ENCODE data around the gene TMEM176A.
"Not testable (repeated sequence)": the region's sequence is repeated elsewhere in the genome, so short reads cannot be mapped to it uniquely, and the experiment has no call there.

TMEM176A gene

DNA sequence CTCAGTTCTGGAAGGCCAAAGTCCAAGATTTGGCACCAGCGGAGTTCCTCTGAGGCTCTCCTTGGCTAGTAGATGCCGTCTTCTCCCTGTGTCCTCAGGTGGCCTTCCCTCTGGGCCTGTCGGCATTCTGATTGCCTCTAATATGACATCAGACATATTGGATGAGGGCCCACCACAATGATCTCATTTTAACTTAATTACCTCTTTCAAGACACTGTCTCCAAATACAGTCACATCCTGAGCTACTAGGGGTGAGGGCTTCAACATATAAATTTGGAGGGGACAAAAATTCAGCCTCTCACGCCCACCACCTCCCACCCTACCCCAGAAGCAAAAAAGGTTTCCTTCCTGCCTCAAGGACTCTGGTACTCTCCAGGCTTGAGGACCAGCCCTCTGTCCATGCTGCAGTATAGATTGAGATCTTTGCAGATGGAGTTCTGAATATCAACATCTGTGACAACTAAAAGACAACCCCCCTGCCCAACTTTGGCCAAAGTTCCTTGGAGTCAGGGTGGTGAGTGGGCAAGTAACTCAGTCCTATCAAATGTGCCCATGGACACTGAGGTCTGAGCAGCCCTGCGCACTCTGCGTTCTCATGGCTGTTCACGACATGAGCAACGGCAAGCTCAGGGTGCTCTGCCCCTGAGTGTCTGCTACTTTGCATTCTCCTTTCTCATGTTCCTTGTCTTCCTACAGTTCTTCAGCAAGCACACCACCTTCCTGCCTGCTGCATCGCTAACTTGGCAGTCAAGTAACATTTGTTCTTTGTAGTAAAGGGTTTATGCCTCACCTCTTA, 11.9 kb upstream of the TMEM176A start:
- DNase-seq: no peak

DNA sequence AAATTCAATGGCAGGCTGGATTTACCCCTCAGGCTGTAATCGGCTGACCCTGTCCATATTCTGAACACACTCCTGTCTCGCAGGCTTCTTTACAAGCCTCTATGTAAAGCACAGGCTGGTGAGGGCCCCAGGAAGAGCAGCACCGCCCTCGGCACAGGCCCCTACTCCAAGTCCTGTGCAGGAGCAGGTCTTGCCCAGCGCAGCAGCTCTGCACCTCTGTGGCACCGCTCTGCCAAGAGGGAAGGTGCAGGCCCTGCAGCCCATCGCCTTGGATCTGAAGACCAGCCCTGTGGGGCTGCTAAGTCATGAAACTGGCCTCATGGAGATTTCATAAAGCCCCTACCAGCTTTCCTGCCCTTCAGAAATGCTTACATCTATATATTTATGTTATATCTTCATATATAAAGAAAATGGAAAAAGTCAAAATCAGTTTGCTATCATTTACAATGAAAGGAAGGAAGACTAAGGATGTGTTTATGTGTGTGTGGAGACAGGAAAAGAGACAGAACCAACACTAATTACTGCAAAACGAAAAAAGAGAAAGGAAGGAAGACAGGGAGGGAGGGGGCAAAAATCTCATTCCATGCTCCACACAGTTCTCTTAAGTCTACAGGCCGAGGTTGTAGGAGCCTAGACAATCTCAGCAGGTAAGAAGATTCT, 10.0 kb upstream of the TMEM176A start:
- no peak for DNase-seq

DNA sequence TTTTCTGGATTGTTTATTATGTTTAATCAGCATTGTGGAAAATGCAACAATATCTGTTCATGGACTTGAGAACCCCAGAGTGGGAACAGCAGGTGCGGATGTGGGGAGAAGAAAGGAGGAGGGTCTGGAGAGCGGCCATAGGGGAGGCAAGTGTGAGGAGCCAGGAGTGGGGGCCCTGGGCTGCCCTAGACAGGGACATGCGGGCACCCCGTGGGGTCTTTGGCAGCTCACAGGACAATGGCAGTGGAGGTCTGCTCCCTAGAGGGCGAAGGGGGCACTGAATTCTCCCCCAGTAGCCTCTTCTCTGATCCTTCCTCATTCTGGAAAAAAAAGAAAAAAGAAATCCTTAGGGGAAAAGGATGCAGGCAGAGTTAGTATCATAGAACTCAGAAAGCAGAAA, 9.3 kb upstream of the TMEM176A start:
- no peak for DNase-seq

DNA sequence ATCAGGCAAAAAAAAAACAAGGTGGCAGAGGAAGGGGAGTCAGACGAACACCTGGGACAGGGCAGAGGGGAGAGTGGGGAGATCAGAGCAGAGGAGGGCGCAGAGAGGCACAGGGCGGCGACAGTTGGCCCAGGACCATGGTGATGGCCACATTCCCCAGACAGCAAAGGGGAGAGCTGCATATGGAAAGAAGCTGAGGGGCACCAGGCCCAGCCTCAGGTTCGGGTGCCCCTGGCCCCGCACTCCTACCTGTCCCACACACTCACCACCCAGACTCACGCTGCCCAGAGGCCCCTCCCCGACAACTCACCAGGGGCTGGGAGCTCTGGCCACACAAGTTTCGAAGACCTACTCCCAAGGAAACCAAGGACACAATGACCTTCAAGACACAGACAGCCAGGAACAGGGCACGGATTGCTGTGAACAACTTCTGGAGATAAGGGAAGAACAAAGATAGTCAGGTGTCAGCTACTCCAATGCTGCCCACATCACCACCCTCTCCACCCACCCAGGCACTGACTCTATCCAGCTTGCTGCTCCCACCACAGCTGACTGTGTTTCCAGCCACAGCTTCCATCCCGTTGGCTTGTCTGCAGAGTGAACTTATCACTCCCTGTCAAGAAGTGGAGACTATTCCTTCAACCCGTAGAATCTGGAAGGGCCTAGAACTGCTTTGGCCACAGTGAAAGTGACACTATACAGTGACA, 8.7 kb upstream of the TMEM176A start:
- no peak for DNase-seq

DNA sequence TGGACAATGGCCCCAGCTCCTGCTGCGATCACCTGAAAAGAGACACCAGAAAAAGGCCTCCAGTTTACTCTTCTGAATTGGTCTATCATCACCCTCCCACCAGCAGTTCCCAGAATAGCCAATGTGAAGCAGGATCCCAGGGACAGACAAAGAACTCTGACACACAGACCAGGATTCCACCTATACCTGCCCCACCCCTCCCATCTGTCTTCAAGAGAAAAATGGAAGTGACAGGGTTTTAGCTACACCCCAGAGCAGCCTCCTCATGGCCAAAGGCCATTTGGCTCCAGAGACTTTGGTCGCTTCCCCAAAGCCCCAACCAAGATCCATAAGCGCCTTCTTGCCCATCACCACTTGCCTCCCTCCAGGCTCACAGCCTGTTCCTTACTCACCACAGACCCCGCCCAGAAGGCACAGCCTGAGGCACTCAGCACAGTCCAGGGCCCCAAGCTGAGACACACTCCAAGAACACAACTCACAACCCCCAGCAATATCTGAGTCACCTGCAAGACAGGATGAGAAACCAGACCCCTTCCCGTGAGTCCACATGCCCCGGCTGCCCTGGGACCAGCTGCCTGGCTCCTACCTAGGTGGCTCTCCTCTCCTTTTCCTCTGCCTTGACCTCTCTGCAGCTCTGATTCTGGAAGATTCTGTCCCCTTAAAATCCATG, 6.9 kb upstream of the TMEM176A start:
- DNase-seq: no peak

DNA sequence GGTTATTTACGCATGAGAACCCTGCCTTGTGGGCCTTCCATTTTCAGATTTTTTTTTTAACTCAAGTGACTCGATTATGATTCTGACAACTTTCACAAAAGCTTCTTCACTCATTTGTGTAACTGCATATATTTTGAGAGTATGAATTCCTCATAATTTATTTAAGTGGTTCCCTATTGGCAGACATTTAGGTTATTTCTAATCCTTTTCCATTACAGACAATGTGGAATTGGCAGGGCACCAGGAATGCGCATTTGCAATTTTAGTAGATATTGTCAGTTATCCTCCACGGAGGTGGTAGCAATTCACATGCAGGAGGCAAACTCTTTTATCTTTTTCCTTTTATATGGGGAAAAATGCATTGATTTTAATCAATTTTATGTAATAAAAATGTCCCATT, 2.9 kb upstream of the TMEM176A start:
- DNase-seq: no peak

DNA sequence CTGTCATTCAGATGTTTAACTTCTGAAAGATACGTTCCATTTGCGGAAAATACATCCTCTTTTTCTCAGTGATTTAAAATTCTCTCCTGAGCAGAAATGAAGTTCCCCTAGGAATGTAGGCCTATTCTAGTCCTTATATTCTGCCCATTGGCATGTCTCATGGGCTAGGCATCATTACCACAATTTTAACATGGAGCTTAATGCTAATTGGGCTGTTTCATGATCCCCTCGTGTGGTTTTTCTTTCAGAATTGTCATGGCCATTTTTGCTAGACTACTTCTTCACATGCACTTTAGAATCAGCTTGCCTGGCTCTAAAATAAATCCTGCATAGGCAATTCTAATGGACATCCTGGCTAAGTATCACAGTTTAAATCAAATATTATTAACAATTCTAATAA, 1.4 kb upstream of the TMEM176A start:
- DNase-seq: no peak

DNA sequence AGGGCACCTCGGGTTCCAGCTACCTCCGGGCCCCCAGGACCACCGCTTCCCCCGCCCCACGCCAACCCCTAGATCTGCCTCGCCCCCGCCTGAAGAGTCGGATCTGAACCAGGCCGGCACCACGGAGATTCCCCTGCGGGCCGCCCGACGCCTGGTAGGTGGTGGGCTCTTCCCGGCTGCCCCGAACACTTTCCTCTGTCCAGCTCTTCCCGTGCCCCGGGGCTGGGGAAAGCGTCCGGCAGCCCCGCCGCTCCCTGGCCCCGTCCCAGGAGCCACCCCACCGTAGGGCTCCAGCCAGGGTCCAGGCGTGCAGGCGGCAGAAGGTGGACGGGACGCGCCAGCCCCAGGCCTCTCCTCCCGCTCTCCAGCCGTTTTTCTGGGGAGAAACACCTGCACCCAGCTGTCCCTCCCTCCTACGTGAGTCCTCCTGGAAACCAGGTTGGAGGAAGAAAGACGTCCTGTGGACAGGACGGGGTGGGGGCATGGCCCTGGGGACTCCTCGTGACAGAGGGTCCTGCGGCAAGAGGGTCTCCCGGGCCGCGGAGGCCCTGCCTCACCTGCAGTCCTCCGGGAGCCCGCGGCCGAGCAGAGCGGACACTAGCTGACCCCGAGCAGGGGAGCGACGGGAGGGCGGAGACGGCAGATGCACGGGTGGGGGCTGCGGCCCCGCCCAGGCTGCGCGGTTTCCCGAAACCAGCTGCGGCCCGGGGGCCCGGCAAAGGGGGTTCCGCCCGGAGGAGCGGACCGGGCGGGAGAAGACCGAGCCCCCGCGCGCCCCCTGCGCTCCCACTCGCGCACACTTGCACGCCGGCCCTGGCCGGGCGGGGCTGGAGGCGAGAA, 608 bp upstream of the TMEM176A start, which contains the start of gene TMEM176B:
TSS of gene TMEM176B (minus strand) at position 624 of the 840 bp plus-strand sequence. CDS start 3,795 bp downstream, outside the sequence.
- peak in 1 of 2 donors; percentile 6 for DNase-seq

DNA sequence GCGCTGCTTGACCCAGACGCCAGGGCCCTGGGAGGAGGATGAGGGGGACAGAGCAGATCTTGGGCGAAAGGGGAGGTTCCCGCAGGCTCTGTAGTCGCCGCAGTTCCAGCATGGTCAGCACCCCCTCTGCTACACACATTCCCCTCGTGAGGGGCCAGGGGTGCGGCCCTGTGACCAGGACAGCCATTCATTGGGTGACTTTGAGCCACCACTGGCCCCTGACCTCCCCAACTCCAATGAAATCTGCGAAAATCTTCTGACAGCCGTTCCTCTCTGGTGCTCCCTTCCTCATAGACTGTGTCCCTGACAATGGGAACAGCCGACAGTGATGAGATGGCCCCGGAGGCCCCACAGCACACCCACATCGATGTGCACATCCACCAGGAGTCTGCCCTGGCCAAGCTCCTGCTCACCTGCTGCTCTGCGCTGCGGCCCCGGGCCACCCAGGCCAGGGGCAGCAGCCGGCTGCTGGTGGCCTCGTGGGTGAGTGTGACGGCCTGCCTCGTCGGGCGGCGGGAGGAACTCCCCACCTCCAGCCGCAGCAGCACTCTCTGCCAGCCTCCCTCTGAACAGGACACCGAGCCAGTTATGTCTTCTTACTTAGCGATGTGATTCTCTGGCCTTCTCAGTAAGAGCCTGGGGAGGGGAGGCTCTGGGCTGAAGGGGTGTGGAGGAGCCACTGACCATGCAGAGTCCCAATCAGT, 825 bp downstream of the TMEM176A start:
- no peak for DNase-seq

DNA sequence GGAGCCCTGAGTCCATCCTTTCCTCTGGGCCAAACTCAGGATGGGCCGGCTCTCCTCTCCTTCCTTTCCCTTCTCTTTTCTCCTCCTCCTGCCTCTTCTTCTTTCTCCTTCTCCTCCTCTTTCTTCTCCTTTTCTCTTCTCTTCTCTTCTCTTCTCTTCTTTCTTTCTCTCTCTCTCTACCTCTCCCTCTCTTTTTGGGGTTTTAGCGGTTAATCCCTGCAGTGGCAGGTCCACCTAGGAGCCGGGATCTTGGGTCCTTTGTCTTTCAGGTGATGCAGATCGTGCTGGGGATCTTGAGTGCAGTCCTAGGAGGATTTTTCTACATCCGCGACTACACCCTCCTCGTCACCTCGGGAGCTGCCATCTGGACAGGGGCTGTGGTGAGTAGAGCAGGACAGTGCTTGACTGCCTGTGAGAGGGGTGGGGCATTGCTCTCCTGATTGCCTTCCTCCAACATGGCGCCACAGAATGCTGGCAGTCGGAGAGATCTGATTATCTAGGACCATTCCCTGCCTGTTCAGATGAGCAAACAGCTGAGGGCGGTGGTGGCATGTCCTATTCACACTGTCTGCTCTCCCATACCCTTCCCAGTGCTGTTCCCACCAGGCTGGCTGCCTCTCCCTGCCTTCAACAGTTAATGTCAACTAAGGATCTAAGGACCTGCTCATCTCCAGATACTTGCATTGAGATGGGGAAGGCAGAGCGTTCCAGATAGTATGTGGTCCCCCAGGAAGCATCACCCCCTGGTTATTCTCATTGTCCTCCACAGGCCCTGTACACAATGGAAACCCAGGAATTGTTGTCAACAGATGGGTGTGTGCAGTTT, 1.6 kb downstream of the TMEM176A start:
- no peak for DNase-seq

DNA sequence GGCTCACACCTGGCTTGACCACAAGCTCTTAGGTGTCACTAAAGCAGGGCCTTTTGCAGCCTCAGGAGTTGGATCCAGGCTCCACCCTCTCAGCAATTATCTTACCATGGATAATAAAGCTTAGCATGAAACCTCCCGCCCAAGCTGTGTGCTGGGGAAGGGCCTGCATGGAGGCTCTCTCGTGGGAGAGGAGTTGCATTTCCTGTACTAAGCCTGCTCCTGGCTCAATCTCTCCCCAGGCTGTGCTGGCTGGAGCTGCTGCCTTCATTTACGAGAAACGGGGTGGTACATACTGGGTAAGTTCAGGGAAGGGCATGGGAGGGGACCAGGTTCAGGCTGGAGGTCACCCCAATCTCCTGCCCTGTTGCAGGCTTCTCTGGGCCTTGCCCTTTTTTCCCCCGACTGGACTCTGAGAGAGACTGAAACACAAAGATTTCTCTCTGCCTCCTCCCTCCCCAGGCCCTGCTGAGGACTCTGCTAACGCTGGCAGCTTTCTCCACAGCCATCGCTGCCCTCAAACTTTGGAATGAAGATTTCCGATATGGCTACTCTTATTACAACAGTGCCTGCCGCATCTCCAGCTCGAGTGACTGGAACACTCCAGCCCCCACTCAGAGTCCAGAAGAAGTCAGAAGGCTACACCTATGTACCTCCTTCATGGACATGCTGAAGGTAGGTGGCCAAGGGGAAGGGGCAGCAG, 2.7 kb downstream of the TMEM176A start:
- no peak for DNase-seq

DNA sequence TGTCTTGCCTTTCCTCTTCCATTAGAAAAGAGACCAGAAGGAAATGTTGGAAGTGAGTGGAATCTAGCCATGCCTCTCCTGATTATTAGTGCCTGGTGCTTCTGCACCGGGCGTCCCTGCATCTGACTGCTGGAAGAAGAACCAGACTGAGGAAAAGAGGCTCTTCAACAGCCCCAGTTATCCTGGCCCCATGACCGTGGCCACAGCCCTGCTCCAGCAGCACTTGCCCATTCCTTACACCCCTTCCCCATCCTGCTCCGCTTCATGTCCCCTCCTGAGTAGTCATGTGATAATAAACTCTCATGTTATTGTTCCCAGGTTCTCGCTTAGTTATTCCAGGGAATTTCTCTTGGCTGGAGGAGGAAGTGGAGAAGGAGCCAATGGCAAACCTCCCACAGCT, 4.2 kb downstream of the TMEM176A start:
- no peak for DNase-seq

DNA sequence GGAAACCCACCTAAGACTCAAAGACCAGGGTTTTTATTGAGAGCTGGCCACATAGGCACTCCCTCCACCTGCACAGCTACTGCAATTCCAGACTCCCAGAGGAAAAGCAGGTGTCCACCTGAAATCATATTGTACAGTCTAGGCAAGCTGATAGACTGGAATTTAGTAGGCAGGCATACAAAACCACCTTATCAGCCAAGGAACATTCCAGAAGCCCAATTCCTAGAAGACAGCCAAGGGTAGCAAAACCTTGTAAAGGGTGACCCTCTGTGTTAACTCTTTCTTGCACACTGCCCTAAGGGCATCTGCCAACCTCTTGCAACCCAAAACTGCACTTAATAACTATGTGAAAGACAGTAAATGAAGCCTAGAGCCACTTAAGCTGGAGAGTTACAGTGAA, 5.3 kb downstream of the TMEM176A start:
- DNase-seq: no peak

DNA sequence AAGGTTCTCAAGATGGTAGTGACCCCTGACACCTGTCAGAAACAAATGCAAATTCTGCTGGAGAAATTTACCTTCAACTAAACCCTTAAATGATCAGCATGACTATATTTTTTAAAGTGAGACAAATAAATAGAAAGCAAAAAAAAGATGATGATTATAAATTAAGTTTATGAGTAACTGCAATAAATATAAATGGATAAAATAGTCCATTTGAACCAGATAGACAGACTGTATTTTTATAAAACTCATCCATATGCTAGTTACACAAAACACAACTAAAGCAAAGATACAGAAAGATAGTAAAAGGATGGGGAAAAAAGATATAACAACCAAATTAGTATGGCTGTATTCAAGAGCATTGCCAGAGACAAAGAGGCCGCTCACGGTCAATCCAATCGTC, 5.9 kb downstream of the TMEM176A start:
- DNase-seq: no peak

DNA sequence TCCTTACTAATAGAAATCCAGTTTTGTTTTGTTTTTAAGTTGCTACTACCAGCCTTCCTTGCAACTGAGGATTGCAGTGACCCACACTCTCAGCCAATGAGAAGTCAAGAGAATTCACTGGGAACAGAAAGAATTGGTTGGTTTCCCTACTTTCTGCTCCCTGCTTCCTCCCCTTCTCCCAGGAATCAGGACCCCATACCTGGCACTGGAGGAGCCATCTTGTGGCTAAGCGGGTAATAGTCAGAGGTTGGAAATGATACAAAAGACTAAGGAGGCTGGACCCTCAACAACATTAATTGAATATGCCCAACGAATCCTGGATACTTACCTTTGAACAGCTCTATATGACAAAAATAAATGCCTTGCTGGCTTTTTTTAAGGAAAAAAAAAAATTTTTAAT, 6.3 kb downstream of the TMEM176A start:
- no peak for DNase-seq

DNA sequence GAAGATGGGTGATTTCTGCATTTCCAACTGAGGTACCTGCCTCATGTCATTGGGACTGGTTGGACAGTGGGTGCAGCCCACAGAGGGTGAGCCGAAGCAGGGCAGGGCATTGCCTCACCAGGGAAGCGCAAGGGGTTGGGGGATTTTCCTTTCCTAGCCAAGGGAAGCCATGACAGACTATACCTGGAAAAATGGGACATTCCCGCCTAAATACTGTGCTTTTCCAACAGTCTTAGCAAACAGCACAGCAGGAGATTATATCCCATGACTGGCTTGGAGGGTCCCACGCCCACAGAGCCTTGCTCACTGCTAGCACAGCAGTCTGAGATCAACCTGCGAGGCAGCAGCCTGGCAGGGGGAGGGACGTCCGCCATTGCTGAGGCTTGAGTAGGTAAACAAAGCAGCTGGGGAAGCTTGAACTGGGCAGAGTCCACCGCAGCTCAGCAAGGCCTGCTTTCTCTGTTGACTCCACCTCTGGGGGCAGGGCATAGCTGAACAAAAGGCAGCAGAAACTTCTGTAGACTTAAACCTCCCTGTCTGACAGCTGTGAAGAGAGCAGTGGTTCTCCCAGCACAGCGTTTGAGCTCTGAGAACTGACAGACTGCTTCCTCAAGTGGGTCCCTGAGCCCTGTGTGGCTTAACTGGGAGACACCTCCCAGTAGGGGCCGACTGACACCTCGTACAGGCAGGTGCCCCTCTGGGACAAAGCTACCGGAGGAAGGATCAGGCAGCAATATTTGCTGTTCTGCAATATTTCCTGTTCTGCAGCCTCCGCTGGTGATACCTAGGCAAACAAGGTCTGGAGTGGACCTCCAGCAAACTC, 7.3 kb downstream of the TMEM176A start:
- not testable (repeated sequence) for DNase-seq

DNA sequence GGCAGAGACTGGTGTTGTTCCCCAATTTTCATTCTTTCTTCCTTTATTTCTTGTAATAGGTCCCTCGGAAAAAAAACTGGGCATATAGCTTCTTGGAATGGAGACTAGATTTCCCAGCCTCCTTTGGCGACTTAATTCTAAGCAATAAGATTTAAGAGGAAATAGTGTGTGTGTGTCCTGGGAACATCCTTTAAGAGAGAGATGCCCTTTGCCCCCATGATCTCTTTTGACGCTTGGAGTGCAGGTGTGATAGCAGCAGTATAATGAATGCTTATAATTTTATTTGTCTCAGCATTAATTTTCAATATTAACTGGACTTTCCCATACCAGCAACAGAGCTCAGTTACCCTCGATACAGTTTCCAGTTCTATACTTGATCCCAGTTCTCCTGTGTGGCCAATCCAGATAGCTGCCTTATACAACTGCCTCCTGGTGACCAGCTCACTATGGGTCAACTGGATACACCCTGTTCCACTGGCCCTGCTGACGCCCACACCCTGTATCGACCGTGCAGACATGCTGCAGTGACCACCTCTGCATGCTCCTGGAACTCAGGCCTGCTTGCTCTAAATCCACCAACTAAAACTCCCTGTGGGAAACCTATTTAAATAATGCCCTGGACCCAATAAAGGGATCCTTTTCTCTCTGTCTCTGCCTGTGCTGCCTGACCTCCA, 13.9 kb downstream of the TMEM176A start:
- DNase-seq: no peak

DNA sequence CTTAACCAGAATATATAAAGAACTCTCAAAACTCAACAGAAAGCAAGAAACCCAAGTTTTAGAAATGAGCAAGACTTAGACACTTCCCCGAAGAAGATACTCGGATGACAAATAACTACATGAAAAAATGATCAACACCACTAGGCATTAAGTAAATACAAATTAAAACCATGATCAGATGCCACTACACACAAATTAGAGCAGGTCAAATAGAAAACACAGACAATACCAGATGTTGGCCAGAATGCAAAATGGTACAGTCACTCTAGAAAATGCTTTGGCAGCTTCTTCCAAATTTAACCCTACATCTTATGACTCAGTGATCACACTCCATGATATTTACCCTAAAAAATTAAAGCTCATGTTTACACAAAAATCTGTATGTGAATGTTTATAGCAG, 18.4 kb downstream of the TMEM176A start:
- DNase-seq: no peak

DNA sequence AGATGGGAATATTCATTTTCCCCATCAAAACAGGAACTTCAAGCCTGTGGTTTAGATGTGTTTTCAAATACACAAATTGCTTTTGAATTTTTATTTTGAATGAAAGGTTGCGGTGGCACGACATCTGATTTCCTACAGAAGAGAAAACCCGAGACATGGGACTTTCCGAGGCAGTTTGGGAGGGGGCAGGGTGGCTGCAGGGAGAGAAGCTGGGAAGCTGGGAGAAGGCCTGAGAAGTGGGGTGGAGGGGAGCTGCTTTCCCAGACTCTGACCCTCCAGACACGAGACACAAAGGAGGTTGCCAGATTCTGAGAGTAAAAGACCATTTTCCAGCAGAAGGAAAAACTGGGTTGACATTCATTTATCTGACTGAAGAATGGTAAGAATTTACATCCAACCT, 19.6 kb downstream of the TMEM176A start:
- no peak for DNase-seq
